Measurements from ENCODE around the gene SLC16A9.
"Not testable (repeated sequence)": the region's sequence is repeated elsewhere in the genome, so short reads cannot be mapped to it uniquely, and the experiment has no call there.

SLC16A9 gene

GRCh38 chr10:59674215-59674836 lies 35.3 kb downstream of the SLC16A9 start:
- no peak for DNase-seq (ENCODE audit: low spot score)

DNA sequence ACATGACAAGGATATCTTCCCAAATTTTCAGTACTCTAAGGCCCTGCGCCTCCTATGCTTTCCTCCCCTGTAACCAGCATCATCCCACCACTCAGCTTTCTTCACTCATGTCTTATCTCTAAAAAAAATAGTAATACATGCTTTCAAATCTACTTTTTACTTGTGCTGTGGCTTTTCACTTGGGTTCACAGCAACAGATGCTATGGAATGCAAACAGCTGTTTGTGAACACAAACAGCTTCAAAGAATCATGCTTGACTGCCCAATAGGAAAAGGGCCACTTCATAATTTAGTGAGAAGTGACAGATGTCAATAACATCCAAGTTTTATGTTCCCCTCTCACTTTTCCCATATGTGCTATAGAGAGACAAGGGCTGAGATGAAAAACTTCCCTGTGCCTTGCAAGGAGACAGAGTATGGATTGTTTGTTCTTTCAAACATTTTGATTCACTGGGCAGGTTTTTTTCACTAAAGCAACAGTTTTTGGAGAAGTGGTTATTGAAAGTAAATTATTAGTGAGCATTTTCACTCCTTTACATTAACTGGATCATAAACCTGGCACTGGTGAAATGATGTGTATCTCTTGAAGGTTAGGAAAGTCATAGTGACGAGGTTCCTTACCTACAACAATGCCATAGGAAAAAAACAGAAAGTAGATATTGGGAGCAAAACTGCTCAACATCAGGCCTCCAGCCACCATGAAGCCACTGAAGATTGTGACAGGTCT lies 37.3 kb downstream of the SLC16A9 start:
- DNase-seq (ENCODE audit: low spot score) = no peak

DNA sequence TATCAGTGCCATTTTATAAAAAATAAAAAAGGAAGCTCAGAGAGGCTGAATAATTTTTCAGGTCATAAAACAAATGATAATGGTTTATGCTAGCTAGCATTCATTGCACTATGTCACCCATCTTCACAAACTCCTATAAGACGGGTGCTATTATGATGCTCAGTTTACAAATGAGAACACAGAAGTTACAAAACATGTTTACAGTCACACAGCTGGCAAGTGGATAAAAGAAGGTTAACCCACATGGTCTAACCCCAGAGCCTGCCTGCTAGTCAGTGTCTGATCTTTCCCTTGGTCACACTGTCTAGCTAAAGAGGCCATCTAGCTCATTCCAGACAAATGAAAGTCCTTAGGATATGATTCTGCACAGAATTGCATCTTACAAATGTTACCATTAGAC lies 39.4 kb downstream of the SLC16A9 start:
- no peak for DNase-seq (ENCODE audit: low spot score)

- no peak for DNase-seq (ENCODE audit: low spot score)
These were observed 41.6 kb downstream of the SLC16A9 start for GRCh38 chr10:59668096-59668495.

- DNase-seq (ENCODE audit: low spot score) = no peak
These were observed 43.3 kb downstream of the SLC16A9 start for GRCh38 chr10:59666310-59666709.

- DNase-seq (ENCODE audit: low spot score) = not testable (repeated sequence)
These were observed 46.4 kb downstream of the SLC16A9 start for GRCh38 chr10:59663213-59663612.

GRCh38 chr10:59657724-59658123 lies 51.9 kb downstream of the SLC16A9 start:
- DNase-seq (ENCODE audit: low spot score) = no peak

GRCh38 chr10:59655309-59655708 lies 54.3 kb downstream of the SLC16A9 start:
- DNase-seq (ENCODE audit: low spot score) = no peak

DNA sequence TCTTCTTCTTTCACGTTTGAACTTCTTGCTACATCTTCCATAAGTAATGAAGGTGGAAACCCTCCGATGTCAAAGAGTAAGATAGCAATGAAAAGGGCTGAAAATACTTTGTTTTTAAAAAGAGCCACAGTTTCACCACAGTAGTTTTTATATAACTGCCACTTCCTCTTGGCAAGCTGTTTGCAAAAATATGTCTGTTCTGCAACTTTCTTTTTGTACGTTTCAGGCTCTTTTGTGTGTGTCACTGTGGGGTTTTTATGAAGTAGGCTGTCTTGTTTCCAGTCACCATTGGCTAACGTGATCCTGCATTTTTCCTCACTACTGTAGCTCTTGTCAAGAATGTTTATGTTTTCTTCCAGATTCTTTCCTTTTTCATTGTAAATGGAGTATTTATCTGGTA lies 55.6 kb downstream of the SLC16A9 start:
- DNase-seq (ENCODE audit: low spot score) = no peak

GRCh38 chr10:59651902-59652301 lies 57.7 kb downstream of the SLC16A9 start:
- DNase-seq (ENCODE audit: low spot score) = no peak

DNA sequence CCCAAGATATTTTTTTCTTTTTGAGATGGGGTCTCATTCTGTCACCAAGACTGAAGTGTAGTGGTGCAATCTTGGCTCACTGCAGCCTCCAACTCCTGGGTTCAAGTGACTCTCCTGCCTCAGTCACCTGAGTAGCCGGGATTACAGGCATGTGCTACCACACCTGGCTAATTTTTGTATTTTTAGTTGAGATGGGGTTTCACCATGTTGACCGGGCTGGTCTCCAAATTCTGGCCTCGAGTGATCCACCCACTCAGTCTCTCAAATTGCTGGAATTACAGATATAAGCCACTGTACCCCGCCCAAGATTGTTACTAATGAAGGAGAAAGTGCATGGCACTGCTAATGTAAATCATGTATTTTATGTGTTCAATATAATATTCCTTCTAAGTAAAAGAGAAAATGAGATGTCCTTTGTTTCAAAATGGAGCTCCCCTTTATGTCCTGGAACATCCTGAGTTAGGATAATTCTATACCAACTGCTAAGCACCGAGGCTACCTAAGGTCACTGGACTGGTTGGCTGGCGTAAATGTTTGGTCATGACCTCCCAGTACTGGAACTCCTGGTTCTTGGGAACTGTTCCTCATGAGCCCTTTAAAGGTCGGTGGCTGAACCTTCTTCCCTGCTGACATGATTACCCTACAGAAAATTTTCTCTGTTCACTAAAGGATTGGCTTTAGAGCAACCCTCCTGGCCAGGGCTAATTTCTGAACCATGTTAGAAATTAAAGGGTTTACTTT lies 59.9 kb downstream of the SLC16A9 start:
- DNase-seq (ENCODE audit: low spot score) = no peak

- no peak for DNase-seq (ENCODE audit: low spot score)
These were observed 60.9 kb downstream of the SLC16A9 start for GRCh38 chr10:59648711-59649201.

DNA sequence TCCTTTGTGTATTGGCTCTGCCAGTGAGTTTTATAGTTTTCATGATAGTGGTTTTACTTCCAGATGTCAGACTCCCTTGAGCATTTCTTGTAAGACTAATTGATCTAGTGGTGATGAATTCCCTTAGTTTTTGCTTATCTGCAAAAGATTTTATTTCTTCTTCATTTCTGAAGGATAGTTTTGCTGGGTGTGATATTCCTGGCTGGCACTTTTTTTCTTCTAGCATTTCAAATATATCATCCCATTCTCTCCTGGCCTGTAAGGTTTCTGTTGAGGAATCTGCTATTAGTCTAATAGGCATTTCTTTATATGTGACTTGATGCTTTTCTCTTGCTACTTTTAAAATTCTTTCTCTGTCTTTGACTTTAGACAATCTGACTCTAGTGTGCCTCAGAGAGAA lies 64.8 kb downstream of the SLC16A9 start:
- no peak for DNase-seq (ENCODE audit: low spot score)

DNA sequence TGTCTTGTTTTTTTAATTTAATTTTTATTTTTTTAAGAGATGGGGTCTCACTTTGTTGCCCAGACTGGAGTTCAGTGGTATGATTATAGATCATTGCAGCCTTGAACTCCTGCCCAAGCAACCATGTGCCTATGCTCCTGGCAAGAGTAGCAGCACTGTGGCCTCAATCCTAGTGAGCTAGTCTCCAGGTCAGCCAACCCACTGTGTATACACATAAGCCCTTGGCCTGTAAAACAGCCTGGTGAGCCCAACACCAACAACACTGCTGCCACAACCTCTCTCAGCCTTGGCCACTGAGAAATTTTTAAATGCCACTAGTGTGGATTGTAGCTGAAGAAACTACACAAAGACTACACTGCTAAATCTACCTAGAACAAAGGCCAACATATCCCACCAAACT lies 68.0 kb downstream of the SLC16A9 start:
- not testable (repeated sequence) for DNase-seq (ENCODE audit: low spot score)

- no peak for DNase-seq (ENCODE audit: low spot score)
These were observed 74.0 kb downstream of the SLC16A9 start for GRCh38 chr10:59635502-59636290.

DNA sequence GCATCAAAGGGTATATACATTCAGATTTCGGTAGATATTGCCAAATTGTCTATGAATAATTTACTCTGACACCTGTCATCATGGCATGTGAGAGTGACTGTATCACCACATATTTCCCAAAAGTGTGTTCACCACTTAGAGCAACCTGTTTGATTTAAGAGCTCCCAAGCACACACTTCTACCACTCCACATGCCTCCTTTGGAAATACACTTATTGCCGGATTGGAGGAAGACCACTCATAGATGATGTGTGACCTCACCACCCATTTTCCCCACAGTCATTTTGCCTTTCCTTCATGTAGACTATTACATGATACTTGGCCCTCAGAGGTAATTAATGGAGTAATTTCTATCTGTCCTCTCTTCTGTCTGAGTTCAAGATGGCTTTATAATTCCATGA lies 75.5 kb downstream of the SLC16A9 start:
- DNase-seq (ENCODE audit: low spot score) = no peak

DNA sequence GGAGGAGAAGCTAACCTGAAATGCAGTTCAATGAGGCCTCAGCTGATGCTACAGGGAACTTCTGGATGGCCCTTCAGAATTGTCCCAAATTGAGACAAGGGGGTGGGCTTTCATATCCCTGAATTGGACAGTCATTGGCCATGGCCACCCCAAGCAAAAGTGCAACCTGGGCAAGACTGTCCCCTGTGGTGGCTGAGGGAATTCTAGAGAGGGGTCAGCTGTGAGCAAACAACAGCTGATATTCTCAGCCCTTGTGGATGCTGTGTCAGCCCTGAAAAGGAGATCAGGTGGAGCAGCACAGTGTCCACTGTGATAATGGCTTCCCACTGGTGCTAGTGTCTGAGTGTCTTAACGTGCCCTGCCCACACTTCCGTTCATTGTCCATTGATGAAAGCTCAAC lies 76.6 kb downstream of the SLC16A9 start:
- no peak for DNase-seq (ENCODE audit: low spot score)

GRCh38 chr10:59631882-59632807 lies 77.5 kb downstream of the SLC16A9 start:
- no peak for DNase-seq (ENCODE audit: low spot score)

DNA sequence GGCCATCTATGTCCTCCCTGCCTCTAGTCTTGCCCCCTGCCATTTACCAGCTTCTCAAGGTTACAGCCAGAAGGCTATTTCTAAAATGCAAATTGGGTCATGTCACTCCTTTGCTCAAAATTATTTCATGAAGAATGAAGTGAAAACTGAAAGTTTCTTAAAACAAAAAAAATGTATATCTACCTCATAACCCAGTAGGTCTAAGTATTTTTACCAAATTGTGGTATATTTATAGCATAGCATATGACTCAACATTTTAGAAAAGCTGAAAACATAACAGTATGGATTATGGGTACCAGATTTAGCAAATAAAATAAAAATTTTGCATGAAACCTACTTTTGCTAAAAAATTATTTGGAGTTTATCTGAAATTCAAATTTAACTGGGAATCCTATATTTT lies 78.4 kb downstream of the SLC16A9 start:
- no peak for DNase-seq (ENCODE audit: low spot score)

GRCh38 chr10:59628965-59629364 lies 80.7 kb downstream of the SLC16A9 start:
- DNase-seq (ENCODE audit: low spot score) = no peak

DNA sequence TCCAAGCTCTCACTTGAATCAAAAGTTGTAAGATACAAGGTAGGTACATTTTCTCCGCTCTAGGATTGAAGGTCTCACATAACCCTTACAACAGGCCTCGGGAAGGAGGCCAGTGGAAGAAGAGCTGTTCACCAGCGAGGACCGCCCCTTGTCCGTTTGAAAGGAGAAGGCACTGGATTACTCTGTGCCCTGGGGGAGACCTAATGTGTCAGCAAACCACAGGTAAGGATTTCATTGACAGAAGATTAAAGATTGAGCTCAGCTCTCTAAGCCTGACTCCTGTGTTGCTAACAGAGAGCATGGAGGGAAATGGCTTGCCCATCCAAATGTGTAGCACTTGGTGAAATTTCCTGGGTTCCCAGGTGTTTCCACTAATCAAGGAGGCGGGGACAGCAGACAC lies 81.2 kb downstream of the SLC16A9 start:
- no peak for DNase-seq (ENCODE audit: low spot score)
